Fibroblast of lung (primary cell): ENCODE data around the gene ARGLU1.

Experiments used
- CTCF ChIP-seq, 2 donors: IDR thresholded peaks in 1 of 2; conservative IDR thresholded peaks in 1 of 2; 1 replicate in 1 of 2; 2 replicates in 1 of 2; pipeline ENCODE4 v1.5.1; 2011 to 2012; ENCODE audit warnings: low read length in 2 of 2, control low read depth in 1 of 2, inconsistent platforms in 1 of 2, low read depth in 1 of 2, mild to moderate bottlenecking in 1 of 2
- EZH2 ChIP-seq: IDR thresholded peaks from 2 replicates; pipeline ENCODE4 v1.5.1; 2012; ENCODE audit warnings: low read length, control low read depth, mild to moderate bottlenecking; ENCODE audit errors: missing control alignments

GRCh38 chr13:106587787-106588186, 19.9 kb upstream of the ARGLU1 start:
- TF ChIP-seq EZH2 = no peak
- TF ChIP-seq CTCF (conservative IDR thresholded peaks at IDR 0.05 in 1 of 2, IDR thresholded peaks at IDR 0.05 in 1 of 2; ENCODE audit: low read depth in 1 of 2, low read length in 2 of 2) = no peak
